ENCODE measurements around the gene SESN1. TPM values are rescaled to one million over a fixed set of nuclear protein-coding genes. Genes with fewer than 3 reads are reported as not detected.

Gene SESN1
- total RNA-seq, 1 donor from 2014 or later: 13.2 TPM

GRCh38 chr6:108968325-108969316 is 126.0 kb downstream of the SESN1 start:
- H3K4me1 Mint-ChIP-seq (ENCODE audit: unreplicated experiment): peaks cover 9% of the 10 kb centered on the region
- no peaks in the 10 kb centered on the region for H3K36me3 Mint-ChIP-seq (ENCODE audit: unreplicated experiment)
- TF ChIP-seq CTCF (IDR thresholded peaks at IDR 0.05): no peak
- no peaks in the 10 kb centered on the region for H3K9me3 Mint-ChIP-seq (ENCODE audit: unreplicated experiment)
- H3K27ac Mint-ChIP-seq (ENCODE audit: unreplicated experiment): no peak overlapping the region
- no peaks in the 10 kb centered on the region for H3K27me3 Mint-ChIP-seq (ENCODE audit: unreplicated experiment)
- H3K4me3 Mint-ChIP-seq (ENCODE audit: unreplicated experiment): no peak overlapping the region
- DNase-seq (ENCODE audit: extremely low spot score, unreplicated experiment): no peak

GRCh38 chr6:108966855-108967755 is 127.5 kb downstream of the SESN1 start:
- peaks cover 9% of the 10 kb centered on the region for H3K4me1 Mint-ChIP-seq (ENCODE audit: unreplicated experiment)

GRCh38 chr6:108966251-108966650 is 128.4 kb downstream of the SESN1 start:
- DNase-seq (ENCODE audit: extremely low spot score, unreplicated experiment): no peak
- Mint-ChIP-seq H3K27me3 (ENCODE audit: unreplicated experiment) (no peaks in the 10 kb centered on the region), H3K4me3 (ENCODE audit: unreplicated experiment) (no peak overlapping the region), H3K9me3 (ENCODE audit: unreplicated experiment) (no peaks in the 10 kb centered on the region), H3K27ac (ENCODE audit: unreplicated experiment) (no peak overlapping the region), H3K4me1 (ENCODE audit: unreplicated experiment) (peaks cover 9% of the 10 kb centered on the region), H3K36me3 (ENCODE audit: unreplicated experiment) (no peaks in the 10 kb centered on the region)
- no peak for TF ChIP-seq CTCF (IDR thresholded peaks at IDR 0.05)

More at GRCh38 chr6:108966855-108967755, 127.5 kb downstream of the SESN1 start:
- Mint-ChIP-seq H3K27me3 (ENCODE audit: unreplicated experiment) (no peaks in the 10 kb centered on the region), H3K27ac (ENCODE audit: unreplicated experiment) (no peak overlapping the region), H3K4me3 (ENCODE audit: unreplicated experiment) (no peak overlapping the region), H3K9me3 (ENCODE audit: unreplicated experiment) (no peaks in the 10 kb centered on the region), H3K36me3 (ENCODE audit: unreplicated experiment) (no peaks in the 10 kb centered on the region)
- no peak for DNase-seq (ENCODE audit: extremely low spot score, unreplicated experiment)
- no peak for TF ChIP-seq CTCF (IDR thresholded peaks at IDR 0.05)

- no peak overlapping the region for H3K27ac Mint-ChIP-seq (ENCODE audit: unreplicated experiment)
- no peaks in the 10 kb centered on the region for H3K36me3 Mint-ChIP-seq (ENCODE audit: unreplicated experiment)
- peaks cover 2% of the 10 kb centered on the region for H3K27me3 Mint-ChIP-seq (ENCODE audit: unreplicated experiment)
- no peak for DNase-seq (ENCODE audit: extremely low spot score, unreplicated experiment)
- TF ChIP-seq CTCF (IDR thresholded peaks at IDR 0.05): no peak
- H3K4me1 Mint-ChIP-seq (ENCODE audit: unreplicated experiment): peaks cover 6% of the 10 kb centered on the region
- no peaks in the 10 kb centered on the region for H3K9me3 Mint-ChIP-seq (ENCODE audit: unreplicated experiment)
- no peak overlapping the region for H3K4me3 Mint-ChIP-seq (ENCODE audit: unreplicated experiment)
These were observed 132.7 kb downstream of the SESN1 start for GRCh38 chr6:108961985-108962384.

All from osteocyte (in vitro differentiated cells).